ENCODE measurements around the gene BTG3. TPM values are rescaled to one million over a fixed set of nuclear protein-coding genes. Genes with fewer than 3 reads are reported as not detected.

BTG3 gene
- total and polyA plus RNA-seq, 10 of the 15 experiments (the other 5 are each of a cell fraction or from before 2014, with no cell fraction given) = 15.7 to 74.4 (median 34.8) TPM

DNA sequence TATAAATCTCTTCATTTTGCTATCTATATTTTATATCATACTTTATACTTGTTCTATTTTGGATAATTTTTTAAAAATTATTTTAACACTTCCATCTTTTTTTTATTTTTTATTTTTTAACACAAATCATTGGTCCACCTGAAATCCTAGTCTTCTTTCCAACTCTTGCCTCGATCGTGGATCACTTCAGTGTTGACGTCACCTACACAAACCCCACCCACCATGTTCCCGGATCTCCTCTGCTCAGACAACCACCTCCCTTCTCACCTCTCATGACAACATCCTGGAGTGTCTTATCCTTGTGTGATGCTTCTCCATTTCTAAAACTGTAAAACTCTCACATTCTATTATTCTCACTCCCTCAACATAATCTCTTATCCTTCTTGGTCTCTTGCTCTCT, 34.1 kb upstream of the BTG3 start:
- Histone ChIP-seq H3K4me2 (ENCODE audit: control insufficient read depth, insufficient read depth) (no peak overlapping the region), H3K79me2 (ENCODE audit: control insufficient read depth, insufficient read depth, low read length) (no peaks in the 10 kb centered on the region), H3K9me3 (replicated peaks; ENCODE audit: control insufficient read depth, insufficient read depth, low read length) (no peaks in the 10 kb centered on the region), H3K36me3 (ENCODE audit: control insufficient read depth in 2 of 2, insufficient read depth in 2 of 2, low read length in 1 of 2) (no peaks in the 10 kb centered on the region), H3K27me3 (replicated peaks in 1 of 2; ENCODE audit: control insufficient read depth in 2 of 2, insufficient read depth in 2 of 2, low read length in 1 of 2) (no peaks in the 10 kb centered on the region), H3K9ac (ENCODE audit: control insufficient read depth, insufficient read depth, low read length) (no peak overlapping the region), H3K27ac (ENCODE audit: control insufficient read depth, insufficient read depth) (no peak overlapping the region), H2AFZ (ENCODE audit: control insufficient read depth, low read depth, low read length) (no peak overlapping the region), H3K4me1 (ENCODE audit: control insufficient read depth, insufficient read depth, low read length) (no peaks in the 10 kb centered on the region), H3K4me3 (no peak overlapping the region), H4K20me1 (ENCODE audit: control insufficient read depth, insufficient read depth) (no peaks in the 10 kb centered on the region)
- DNase-seq (ENCODE audit: low read depth, low spot score) = no peak
- FAIRE-seq = no peak
- POLR2A ChIA-PET = no interaction called here
- in situ Hi-C loops (cut with MboI) (no loop called here), intact Hi-C loops (cut with micrococcal nuclease; ENCODE audit: unreplicated experiment) (no loop called here)
- no peak for ATAC-seq
- 54% methylated on average over 4 of the region's 4 CpGs for WGBS (ENCODE audit: insufficient coverage, insufficient replicate concordance, low lambda C conversion rate, missing lambda C conversion rate)
- CTCF ChIA-PET = no interaction called here
- TF ChIP-seq CEBPB (IDR thresholded peaks at IDR 0.05; ENCODE audit: borderline replicate concordance in 1 of 2, low read depth in 2 of 2, low read length in 2 of 2) (no peak), ZSCAN29 (IDR thresholded peaks at IDR 0.05) (no peak), DPF2 (IDR thresholded peaks at IDR 0.05) (no peak), ZNF217 (IDR thresholded peaks at IDR 0.05) (no peak), BHLHE40 (IDR thresholded peaks at IDR 0.05; ENCODE audit: borderline replicate concordance in 1 of 2, low read depth in 2 of 2, low read length in 1 of 2) (no peak), LARP7 (IDR thresholded peaks at IDR 0.05) (no peak), MYB (IDR thresholded peaks at IDR 0.05; ENCODE audit: borderline replicate concordance, low read depth, low read length) (no peak), FOXK2 (IDR thresholded peaks at IDR 0.05) (no peak), SKIL (IDR thresholded peaks at IDR 0.05; ENCODE audit: low read depth, poor library complexity, severe bottlenecking) (no peak), SRF (IDR thresholded peaks at IDR 0.05; ENCODE audit: low read depth in 2 of 2, low read length in 2 of 2) (no peak), SMAD5 (IDR thresholded peaks at IDR 0.05; ENCODE audit: low read depth) (no peak), PAX8 (IDR thresholded peaks at IDR 0.05) (no peak)
- no TSS peak for BruUV-seq (replicated peaks)
- RAD21 ChIA-PET (ENCODE audit: unreplicated experiment) = no interaction called here
- SMC1A ChIA-PET (ENCODE audit: uncharacterized antibody, unreplicated experiment) = no interaction called here

All from GM12878 (cell line).